ENCODE measurements around the gene USP54.

DNA sequence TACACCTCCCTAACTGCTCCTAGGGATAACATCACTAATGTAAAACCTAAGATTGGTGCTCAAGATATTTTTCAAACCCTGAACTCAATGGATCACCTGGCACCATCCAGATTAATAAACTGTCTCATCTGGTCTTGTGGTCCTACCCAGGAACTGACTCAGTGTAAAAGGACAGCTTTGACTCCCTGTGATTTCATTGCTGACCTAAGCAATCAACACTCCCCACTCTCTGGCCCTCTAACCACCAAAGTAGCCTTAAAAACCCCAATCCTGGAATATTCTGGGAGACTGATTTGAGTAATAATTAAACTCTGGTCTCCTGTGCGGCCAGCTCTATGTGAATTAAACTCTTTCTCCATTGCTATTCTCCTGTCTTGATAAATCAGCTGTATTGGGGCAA lies 6.2 kb upstream of the USP54 start:
- TF ChIP-seq, protein P1, sequence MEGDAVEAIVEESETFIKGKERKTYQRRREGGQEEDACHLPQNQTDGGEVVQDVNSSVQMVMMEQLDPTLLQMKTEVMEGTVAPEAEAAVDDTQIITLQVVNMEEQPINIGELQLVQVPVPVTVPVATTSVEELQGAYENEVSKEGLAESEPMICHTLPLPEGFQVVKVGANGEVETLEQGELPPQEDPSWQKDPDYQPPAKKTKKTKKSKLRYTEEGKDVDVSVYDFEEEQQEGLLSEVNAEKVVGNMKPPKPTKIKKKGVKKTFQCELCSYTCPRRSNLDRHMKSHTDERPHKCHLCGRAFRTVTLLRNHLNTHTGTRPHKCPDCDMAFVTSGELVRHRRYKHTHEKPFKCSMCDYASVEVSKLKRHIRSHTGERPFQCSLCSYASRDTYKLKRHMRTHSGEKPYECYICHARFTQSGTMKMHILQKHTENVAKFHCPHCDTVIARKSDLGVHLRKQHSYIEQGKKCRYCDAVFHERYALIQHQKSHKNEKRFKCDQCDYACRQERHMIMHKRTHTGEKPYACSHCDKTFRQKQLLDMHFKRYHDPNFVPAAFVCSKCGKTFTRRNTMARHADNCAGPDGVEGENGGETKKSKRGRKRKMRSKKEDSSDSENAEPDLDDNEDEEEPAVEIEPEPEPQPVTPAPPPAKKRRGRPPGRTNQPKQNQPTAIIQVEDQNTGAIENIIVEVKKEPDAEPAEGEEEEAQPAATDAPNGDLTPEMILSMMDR (conservative IDR thresholded peaks at IDR 0.05), result no peak
- TF ChIP-seq ZFX (IDR thresholded peaks at IDR 0.05), result no peak

Data from C4-2B (cell line).